Upper lobe of right lung (tissue), 1 donor: ENCODE measurements around the gene ARHGAP6. TPM values are rescaled to one million over a fixed set of nuclear protein-coding genes. Genes with fewer than 3 reads are reported as not detected.

Experiments used
- ATAC-seq: fragments of 200-7000 bp; cut with Tn5 transposase; one replicate; pipeline ENCODE4 v1.9.1; 2020; ENCODE audit warnings: mild to moderate bottlenecking, moderate library complexity
- DNase-seq: peaks from one replicate; pipeline ENCODE4 v3.0.0-alpha.2; 2020
- H3K27ac ChIP-seq: fragments of 200-600 bp; one replicate; pipeline ENCODE4 v1.8.0; 2022
- H3K27me3 ChIP-seq: fragments of 200-600 bp; one replicate; pipeline ENCODE4 v1.8.0; 2022; ENCODE audit warnings: mild to moderate bottlenecking
- H3K36me3 ChIP-seq: fragments of 200-600 bp; one replicate; pipeline ENCODE4 v1.8.0; 2022
- H3K4me1 ChIP-seq: fragments of 200-600 bp; one replicate; pipeline ENCODE4 v1.8.0; 2022
- H3K4me3 ChIP-seq: fragments of 200-600 bp; one replicate; pipeline ENCODE4 v1.8.0; 2022; ENCODE audit warnings: mild to moderate bottlenecking
- H3K9me3 ChIP-seq: fragments of 200-600 bp; one replicate; pipeline ENCODE4 v1.8.0; 2022
- CTCF ChIP-seq: fragments of 200-600 bp; IDR thresholded peaks from one replicate; pipeline ENCODE4 v1.8.0; 2022; ENCODE audit warnings: antibody characterized with exemption
- intact Hi-C: fragments of 100-400 bp; cut with DNase I; formaldehyde crosslinking; loops from one replicate; pipeline ENCODE4 v1.11.0; 2022
- total RNA-seq: library from RNA; stranded (reverse); fragmentation: NEBNext Ultra II Directional; extraction: Animal tissue kit (Norgen Biotek cat#: 25700); gene quantifications from one replicate; pipeline ENCODE4 v1.2.1, GENCODE V29; 2021
- donor health status: DM: no; HTN: yes; CAD: no; lungs with severe emphysema.

The ARHGAP6 gene
- total RNA-seq, 1 donor from 2014 or later = 17.1 TPM

DNA sequence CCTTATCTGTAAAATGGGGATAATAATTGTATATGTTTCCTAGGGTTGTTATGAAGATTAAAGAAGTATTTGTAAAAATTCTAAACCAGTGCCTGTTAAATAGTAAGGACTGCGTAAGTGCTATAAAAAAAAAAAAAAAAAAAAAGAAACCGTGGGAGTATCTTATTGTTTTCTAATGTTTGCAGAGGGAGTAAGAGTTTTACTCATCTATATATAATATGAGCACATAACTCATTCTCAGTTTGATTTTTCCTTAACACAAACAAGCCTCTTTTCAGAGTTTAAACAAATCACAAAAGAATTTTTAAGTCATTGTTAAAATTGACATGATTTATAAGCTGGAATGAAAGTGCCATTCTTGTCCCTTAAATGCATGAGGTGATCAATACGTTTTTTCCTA is 267.6 kb downstream of the ARHGAP6 start:
- no peaks in the 10 kb centered on the region for H3K9me3 ChIP-seq
- DNase-seq = no peak
- no peak for ATAC-seq
- no peak overlapping the region for H3K4me3 ChIP-seq
- H3K36me3 ChIP-seq = no peaks in the 10 kb centered on the region
- no peak for TF ChIP-seq CTCF
- H3K4me1 ChIP-seq = no peaks in the 10 kb centered on the region
- H3K27me3 ChIP-seq = no peaks in the 10 kb centered on the region
- intact Hi-C loops = no loop called here
- H3K27ac ChIP-seq = no peak overlapping the region

DNA sequence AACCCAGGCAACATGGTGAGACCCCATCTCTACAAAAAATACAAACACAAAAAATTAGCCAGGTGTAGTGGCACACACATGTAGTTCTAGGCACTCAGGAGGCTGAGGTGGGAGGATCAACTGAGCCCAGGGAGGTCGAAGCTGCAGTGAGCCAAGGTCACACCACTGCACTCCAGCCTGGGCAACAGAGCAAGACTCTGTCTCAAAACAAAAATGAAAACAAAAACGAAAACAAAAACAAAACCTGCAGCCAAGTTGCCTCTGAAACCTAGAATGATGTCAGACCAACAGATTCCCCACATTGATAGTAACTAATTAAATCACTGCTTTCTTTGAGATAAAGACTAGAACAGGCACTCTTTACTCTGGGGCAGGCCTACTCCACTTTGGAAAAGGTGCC is 268.0 kb downstream of the ARHGAP6 start:
- no peak for DNase-seq
- Histone ChIP-seq H3K27ac (no peak overlapping the region), H3K27me3 (no peaks in the 10 kb centered on the region), H3K4me1 (no peaks in the 10 kb centered on the region), H3K9me3 (no peaks in the 10 kb centered on the region), H3K4me3 (no peak overlapping the region), H3K36me3 (no peaks in the 10 kb centered on the region)
- no peak for ATAC-seq
- intact Hi-C loops = no loop called here
- no peak for TF ChIP-seq CTCF

DNA sequence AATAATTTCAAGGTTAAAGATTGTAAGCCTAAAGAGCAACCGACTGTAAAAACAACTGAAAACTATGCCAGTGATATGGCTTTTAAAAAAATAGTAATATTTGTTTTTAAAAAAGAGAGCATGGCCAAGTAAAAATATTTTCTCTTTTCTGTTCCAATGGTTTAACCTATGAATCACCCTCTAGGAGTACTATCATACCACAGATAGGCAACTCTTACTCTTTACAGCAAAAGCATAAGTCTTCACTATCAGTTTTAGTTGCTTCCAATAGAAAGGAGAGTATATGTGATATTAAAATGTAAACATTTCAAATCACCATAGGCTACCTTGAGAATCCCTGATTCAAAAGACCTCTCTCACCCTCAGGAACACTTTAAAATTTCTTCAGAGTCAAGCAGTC is 269.9 kb downstream of the ARHGAP6 start:
- intact Hi-C loops = no loop called here
- Histone ChIP-seq H3K9me3 (no peaks in the 10 kb centered on the region), H3K27ac (no peak overlapping the region), H3K4me3 (no peak overlapping the region), H3K4me1 (no peaks in the 10 kb centered on the region), H3K27me3 (no peaks in the 10 kb centered on the region), H3K36me3 (no peaks in the 10 kb centered on the region)
- ATAC-seq (no peak), DNase-seq (no peak)
- no peak for TF ChIP-seq CTCF

- Histone ChIP-seq H3K27me3 (no peaks in the 10 kb centered on the region), H3K36me3 (no peaks in the 10 kb centered on the region), H3K27ac (no peak overlapping the region), H3K4me1 (no peaks in the 10 kb centered on the region), H3K9me3 (no peaks in the 10 kb centered on the region), H3K4me3 (no peak overlapping the region)
- ATAC-seq = no peak
- no peak for DNase-seq
- intact Hi-C loops = no loop called here
- TF ChIP-seq CTCF = no peak
Measured at GRCh38 chrX:11393949-11394654, 271.6 kb downstream of the ARHGAP6 start.

DNA sequence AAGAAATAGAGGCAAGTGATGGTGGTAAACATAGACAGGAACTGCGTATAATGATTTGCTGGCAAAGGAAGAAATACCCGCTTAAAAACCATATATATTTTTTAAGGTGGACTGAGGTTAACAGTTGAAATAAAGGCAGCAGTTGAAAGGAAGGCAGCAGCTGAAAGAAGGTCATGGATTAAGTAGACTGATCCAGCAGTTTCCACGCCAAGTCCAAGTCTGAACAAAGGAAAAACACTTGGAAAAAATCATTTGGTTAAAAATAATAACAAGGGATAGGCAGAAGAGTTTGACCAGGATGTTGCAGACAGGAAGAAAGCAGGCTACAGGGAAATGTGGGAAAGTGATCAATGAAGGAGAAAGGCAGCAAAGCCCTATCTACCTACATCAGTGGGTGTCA is 278.9 kb downstream of the ARHGAP6 start:
- H3K27ac ChIP-seq = no peak overlapping the region
- ATAC-seq = no peak
- no peak for DNase-seq
- H3K9me3 ChIP-seq = no peaks in the 10 kb centered on the region
- no peaks in the 10 kb centered on the region for H3K4me1 ChIP-seq
- intact Hi-C loops = no loop called here
- no peaks in the 10 kb centered on the region for H3K36me3 ChIP-seq
- H3K4me3 ChIP-seq = no peak overlapping the region
- TF ChIP-seq CTCF = no peak
- no peaks in the 10 kb centered on the region for H3K27me3 ChIP-seq

GRCh38 chrX:11386001-11386523 is 279.7 kb downstream of the ARHGAP6 start:
- intact Hi-C loops = no loop called here
- no peaks in the 10 kb centered on the region for H3K36me3 ChIP-seq
- H3K4me3 ChIP-seq = no peak overlapping the region
- no peak for ATAC-seq
- H3K27ac ChIP-seq = no peak overlapping the region
- H3K27me3 ChIP-seq = no peaks in the 10 kb centered on the region
- no peak for TF ChIP-seq CTCF
- no peaks in the 10 kb centered on the region for H3K9me3 ChIP-seq
- DNase-seq = no peak
- H3K4me1 ChIP-seq = no peaks in the 10 kb centered on the region
